ENCODE measurements around the gene SSNA1. TPM values are rescaled to one million over a fixed set of nuclear protein-coding genes. Genes with fewer than 3 reads are reported as not detected.

The SSNA1 gene
- total RNA-seq, 1 experiment from 2014 or later, result 94.2 TPM

- no peak overlapping the region for H3K27ac ChIP-seq
- no peak for DNase-seq (ENCODE audit: low read depth in 1 of 2, low spot score in 2 of 2)
- no peak overlapping the region for H3K4me3 ChIP-seq
- H3K27me3 ChIP-seq (replicated peaks), result no peaks in the 10 kb centered on the region
- H3K9me3 ChIP-seq (replicated peaks), result no peaks in the 10 kb centered on the region
- H3K4me1 ChIP-seq (replicated peaks), result peaks cover 11% of the 10 kb centered on the region
- peaks cover 55% of the 10 kb centered on the region for H3K36me3 ChIP-seq
Measured at GRCh38 chr9:137217276-137218211, 29.1 kb downstream of the SSNA1 start.

GRCh38 chr9:137218212-137218753 is 29.8 kb downstream of the SSNA1 start:
- no peak for DNase-seq (ENCODE audit: low read depth in 1 of 2, low spot score in 2 of 2)
- Histone ChIP-seq H3K9me3 (replicated peaks) (no peaks in the 10 kb centered on the region), H3K27ac (no peak overlapping the region), H3K36me3 (peaks cover 49% of the 10 kb centered on the region), H3K27me3 (replicated peaks) (no peaks in the 10 kb centered on the region), H3K4me1 (replicated peaks) (peaks cover 18% of the 10 kb centered on the region), H3K4me3 (no peak overlapping the region)

DNA sequence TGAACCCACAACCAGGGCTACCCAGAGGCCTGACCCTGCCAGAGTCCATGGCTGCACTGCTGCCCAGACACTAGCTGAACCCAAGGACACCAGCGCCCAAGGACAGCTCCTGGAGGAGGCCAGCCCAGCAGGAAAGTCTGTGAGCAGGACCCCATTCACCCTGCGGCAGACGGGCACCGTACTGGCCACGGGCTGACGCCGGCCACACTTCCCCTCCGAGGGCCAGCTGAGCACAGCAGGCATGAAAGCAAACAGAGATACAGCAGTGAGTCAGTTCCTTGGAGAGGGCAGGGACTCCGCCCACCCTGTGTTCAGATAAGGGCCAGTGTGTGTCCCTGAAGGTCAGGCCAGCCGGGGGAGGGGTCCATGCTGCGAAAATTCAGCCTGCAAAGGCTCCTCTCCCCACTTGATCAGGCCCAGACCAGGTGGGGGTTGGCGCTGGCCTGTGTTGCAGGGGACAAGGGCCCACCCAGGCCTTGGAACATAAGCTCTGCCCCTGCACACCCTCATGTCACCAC is 30.3 kb downstream of the SSNA1 start:
- DNase-seq (ENCODE audit: low read depth in 1 of 2, low spot score in 2 of 2), result peak in 1 of 2 experiments; percentile 20
- Histone ChIP-seq H3K27me3 (replicated peaks) (no peaks in the 10 kb centered on the region), H3K27ac (no peak overlapping the region), H3K9me3 (replicated peaks) (no peaks in the 10 kb centered on the region), H3K4me3 (no peak overlapping the region), H3K4me1 (replicated peaks) (peaks cover 20% of the 10 kb centered on the region), H3K36me3 (peaks cover 47% of the 10 kb centered on the region)

- H3K36me3 ChIP-seq, result peaks cover 37% of the 10 kb centered on the region
- H3K27ac ChIP-seq, result no peak overlapping the region
- no peak overlapping the region for H3K4me3 ChIP-seq
- no peak for DNase-seq (ENCODE audit: low read depth in 1 of 2, low spot score in 2 of 2)
- H3K4me1 ChIP-seq (replicated peaks), result peaks cover 25% of the 10 kb centered on the region
- H3K9me3 ChIP-seq (replicated peaks), result no peaks in the 10 kb centered on the region
- no peaks in the 10 kb centered on the region for H3K27me3 ChIP-seq (replicated peaks)
Measured at GRCh38 chr9:137219757-137220316, 31.4 kb downstream of the SSNA1 start.

- Histone ChIP-seq H3K4me3 (no peak overlapping the region), H3K4me1 (replicated peaks) (peaks cover 25% of the 10 kb centered on the region), H3K36me3 (peaks cover 32% of the 10 kb centered on the region), H3K27ac (no peak overlapping the region), H3K27me3 (replicated peaks) (no peaks in the 10 kb centered on the region), H3K9me3 (replicated peaks) (no peaks in the 10 kb centered on the region)
- DNase-seq (ENCODE audit: low read depth in 1 of 2, low spot score in 2 of 2), result no peak
Measured at GRCh38 chr9:137220317-137221094, 32.0 kb downstream of the SSNA1 start.

- Histone ChIP-seq H3K4me1 (replicated peaks) (peaks cover 25% of the 10 kb centered on the region), H3K9me3 (replicated peaks) (no peaks in the 10 kb centered on the region), H3K27ac (no peak overlapping the region), H3K4me3 (no peak overlapping the region), H3K27me3 (replicated peaks) (no peaks in the 10 kb centered on the region), H3K36me3 (peaks cover 26% of the 10 kb centered on the region)
- no peak for DNase-seq (ENCODE audit: low read depth in 1 of 2, low spot score in 2 of 2)
Measured at GRCh38 chr9:137221095-137221505, 32.6 kb downstream of the SSNA1 start.

DNA sequence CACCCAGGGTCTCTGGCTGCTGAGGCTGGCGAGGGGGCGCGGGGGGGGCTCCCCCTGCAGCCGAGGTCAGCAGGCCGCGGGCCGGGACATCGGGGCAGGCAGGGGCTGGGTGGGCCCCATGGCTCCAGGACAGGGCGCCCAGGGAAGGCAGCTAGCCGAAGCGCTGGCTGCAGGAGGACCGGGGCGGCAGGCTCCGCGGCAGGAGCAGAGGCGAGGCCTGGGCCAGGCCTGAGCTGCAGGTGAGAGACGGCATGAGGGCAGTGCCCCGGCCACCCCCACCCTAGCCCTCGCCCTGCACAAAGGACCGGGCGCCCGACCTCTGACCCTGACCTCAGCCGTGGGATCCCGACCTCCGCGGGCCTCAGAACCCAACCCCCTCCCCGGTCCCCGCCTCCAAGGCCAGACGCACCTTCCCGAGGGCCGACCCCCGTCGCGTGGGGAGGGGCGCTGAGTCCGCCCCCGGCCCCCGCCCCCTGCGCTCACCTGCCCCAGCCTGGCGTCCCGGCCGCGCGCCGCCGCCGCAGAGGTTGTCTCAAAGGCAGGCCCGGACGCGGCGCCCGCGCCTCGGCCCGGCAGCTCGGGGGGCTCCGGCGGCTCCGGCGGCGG is 33.1 kb downstream of the SSNA1 start:
- Histone ChIP-seq H3K4me3 (no peak overlapping the region), H3K9me3 (replicated peaks) (no peaks in the 10 kb centered on the region), H3K27ac (no peak overlapping the region)

DNA sequence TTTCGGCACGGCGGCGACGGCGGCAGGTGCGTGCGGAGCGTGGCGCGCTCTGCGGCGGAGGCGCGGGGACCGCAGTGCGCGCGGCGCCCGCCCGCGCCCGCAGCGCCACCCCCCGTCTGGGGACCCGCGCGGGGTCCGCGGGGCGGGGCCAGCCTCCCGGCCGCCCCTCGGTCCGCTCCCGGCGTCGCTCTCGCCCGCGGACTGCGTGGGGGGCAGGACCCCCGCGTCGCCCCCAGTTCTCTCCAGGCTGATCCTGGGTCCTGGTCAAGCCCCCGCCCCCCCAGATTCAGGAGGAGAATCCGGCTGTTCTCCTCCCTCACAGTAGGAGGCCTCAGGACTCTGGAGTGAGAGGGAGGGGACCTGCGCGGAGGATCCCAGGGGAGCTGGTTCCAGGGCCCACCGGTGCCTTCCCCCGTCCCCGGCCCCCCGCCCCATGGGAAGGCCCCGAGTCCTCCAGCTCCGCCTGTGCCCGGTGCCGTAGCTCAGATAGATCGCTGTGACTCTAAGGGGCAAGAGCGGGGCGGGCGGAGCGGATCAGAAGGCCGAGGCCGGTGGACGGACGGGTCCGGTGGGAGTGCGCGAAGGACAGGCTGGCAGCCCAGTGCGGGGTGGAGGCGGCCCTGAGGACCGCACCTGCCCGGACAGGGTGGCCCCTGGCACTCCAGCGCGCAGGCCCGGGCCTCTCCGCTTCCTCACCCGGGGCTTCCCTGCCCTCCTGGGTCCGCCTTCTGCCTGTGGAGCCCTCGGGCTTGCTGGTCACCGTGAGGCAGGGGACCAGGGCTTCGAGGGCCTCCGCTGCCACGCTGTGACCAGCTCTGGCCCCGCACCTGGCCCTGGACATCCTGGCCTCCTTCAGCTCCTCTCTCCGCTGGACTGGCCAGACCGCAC is 34.0 kb downstream of the SSNA1 start, which contains the start of gene RNF208:
Gene RNF208 (minus strand): TSS at position 51 of the 888 bp plus-strand sequence. CDS start 1,028 bp downstream, outside the sequence.
- no peak for DNase-seq (ENCODE audit: low read depth in 1 of 2, low spot score in 2 of 2)
- Histone ChIP-seq H3K27ac (no peak within 1 kb of the TSS), H3K4me1 (replicated peaks) (peaks cover 29% of the 10 kb centered on the region), H3K36me3 (peaks cover 19% of the 10 kb centered on the region), H3K4me3 (peak within 1 kb of the TSS; percentile 82), H3K9me3 (replicated peaks) (no peaks in the 10 kb centered on the region), H3K27me3 (replicated peaks) (no peaks in the 10 kb centered on the region)

More for the DNA sequence above, 33.1 kb downstream of the SSNA1 start:
- Histone ChIP-seq H3K4me1 (replicated peaks) (peaks cover 25% of the 10 kb centered on the region), H3K36me3 (peaks cover 21% of the 10 kb centered on the region), H3K27me3 (replicated peaks) (no peaks in the 10 kb centered on the region)
- no peak for DNase-seq (ENCODE audit: low read depth in 1 of 2, low spot score in 2 of 2)

GRCh38 chr9:137223078-137223970 is 34.8 kb downstream of the SSNA1 start:
- no peaks in the 10 kb centered on the region; the same call in 1 of the 2 replicates for H3K27me3 ChIP-seq (replicated peaks)
- peaks cover 27% of the 10 kb centered on the region for H3K4me1 ChIP-seq (replicated peaks)
- peaks cover 10% of the 10 kb centered on the region for H3K36me3 ChIP-seq
- peak overlapping the region; percentile 82 for H3K4me3 ChIP-seq
- peak; percentile 88 to 98 for DNase-seq (ENCODE audit: low read depth in 1 of 2, low spot score in 2 of 2)
- H3K9me3 ChIP-seq (replicated peaks), result no peaks in the 10 kb centered on the region
- peak overlapping the region; percentile 50 for H3K27ac ChIP-seq

DNA sequence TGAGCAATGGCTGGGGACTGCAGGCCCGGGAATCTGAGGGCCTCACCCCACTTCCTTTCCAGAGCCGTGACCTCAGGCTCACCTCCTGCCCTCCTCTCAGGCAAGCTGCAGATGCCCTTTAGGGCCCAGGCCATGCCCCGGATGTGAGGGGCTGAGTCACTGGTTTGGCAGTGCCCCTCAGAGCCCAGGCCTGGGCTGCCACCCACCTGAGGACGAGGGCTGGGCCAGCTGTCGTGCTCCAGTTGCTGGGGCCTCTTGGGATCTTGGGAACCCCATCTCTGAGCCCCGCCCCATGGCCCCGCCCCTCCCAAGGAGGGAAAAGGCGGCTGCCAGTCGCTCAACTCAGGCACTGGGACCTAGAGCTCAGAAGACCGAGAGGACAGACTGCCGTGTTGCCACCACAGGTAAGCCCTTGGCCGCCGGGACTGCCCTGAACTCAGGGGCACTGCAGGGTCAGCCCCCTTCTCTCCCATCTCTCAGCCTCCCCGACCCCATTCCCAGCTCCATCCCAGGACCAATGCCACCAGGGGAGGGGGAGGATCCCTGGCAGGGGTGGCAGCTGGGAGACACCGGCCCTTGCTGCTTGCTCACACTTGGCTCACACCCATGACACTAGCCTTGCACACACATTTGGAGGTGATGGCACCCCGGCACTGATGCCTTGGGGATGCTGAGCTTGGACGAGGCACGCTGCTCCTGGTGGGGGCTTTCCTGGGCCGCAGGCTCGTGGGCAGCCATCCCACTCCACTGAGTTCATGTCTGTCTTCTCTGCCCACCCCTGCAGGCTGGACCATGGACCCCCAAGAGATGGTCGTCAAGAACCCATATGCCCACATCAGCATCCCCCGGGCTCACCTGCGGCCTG is 36.6 kb downstream of the SSNA1 start, which contains the start of gene CYSRT1:
Gene CYSRT1 (plus strand): TSS at position 345 of the 865 bp plus-strand sequence. CDS start 448 bp downstream, at position 793.
- Histone ChIP-seq H3K9me3 (replicated peaks) (no peaks in the 10 kb centered on the region), H3K4me1 (replicated peaks) (peaks cover 19% of the 10 kb centered on the region), H3K27ac (no peak within 1 kb of the TSS), H3K4me3 (peak within 1 kb of the TSS; percentile 82), H3K36me3 (peaks cover 3% of the 10 kb centered on the region; the same call in 1 of the 2 replicates), H3K27me3 (replicated peaks) (peaks cover 3% of the 10 kb centered on the region; the same call in 1 of the 2 replicates)
- no peak for DNase-seq (ENCODE audit: low read depth in 1 of 2, low spot score in 2 of 2)

All from SJSA1 (cell line).